ENCODE data around the gene C5. TPM values are rescaled to one million over a fixed set of nuclear protein-coding genes. Genes with fewer than 3 reads are reported as not detected.

The C5 gene
- total RNA-seq, 1 experiment from 2014 or later = 0.57 TPM

GRCh38 chr9:120950421-120951388, 99.4 kb downstream of the C5 start (continued):
- TF ChIP-seq CTCF (IDR thresholded peaks at IDR 0.05) (no peak), JUN (CRISPR knock-in tag; IDR thresholded peaks at IDR 0.05) (no peak), E2F1 (CRISPR knock-in tag; IDR thresholded peaks at IDR 0.05) (no peak), RELA (CRISPR knock-in tag; IDR thresholded peaks at IDR 0.05; ENCODE audit: borderline replicate concordance) (no peak), JAZF1 (CRISPR knock-in tag; IDR thresholded peaks at IDR 0.05) (no peak), ZNF512 (CRISPR knock-in tag; IDR thresholded peaks at IDR 0.05; ENCODE audit: borderline replicate concordance) (no peak), ATF3 (CRISPR knock-in tag; conservative IDR thresholded peaks at IDR 0.05) (no peak)

- H3K4me1 Mint-ChIP-seq = peaks cover 17% of the 10 kb centered on the region
- H3K4me3 Mint-ChIP-seq = no peak overlapping the region
- no peak for DNase-seq (ENCODE audit: low spot score)
- H3K27ac Mint-ChIP-seq = no peak overlapping the region
- no peaks in the 10 kb centered on the region for H3K36me3 Mint-ChIP-seq
- POLR2A ChIA-PET = no interaction called here
- ATAC-seq = no peak
- CTCF ChIA-PET = no interaction called here
- H3K9me3 Mint-ChIP-seq = no peaks in the 10 kb centered on the region
- H3K27me3 Mint-ChIP-seq (ENCODE audit: low read depth) = no peaks in the 10 kb centered on the region
- TF ChIP-seq MLX (CRISPR knock-in tag; IDR thresholded peaks at IDR 0.05) (no peak), ELF4 (CRISPR knock-in tag; IDR thresholded peaks at IDR 0.05; ENCODE audit: low read depth) (no peak), E2F1 (CRISPR knock-in tag; IDR thresholded peaks at IDR 0.05) (no peak), NR1H2 (CRISPR knock-in tag; IDR thresholded peaks at IDR 0.05) (no peak), ESRRA (CRISPR knock-in tag; IDR thresholded peaks at IDR 0.05; ENCODE audit: borderline replicate concordance) (no peak), TP53 (CRISPR knock-in tag; IDR thresholded peaks at IDR 0.05) (no peak), PREB (CRISPR knock-in tag; IDR thresholded peaks at IDR 0.05; ENCODE audit: borderline replicate concordance) (no peak), MXD4 (CRISPR knock-in tag; IDR thresholded peaks at IDR 0.05; ENCODE audit: borderline replicate concordance) (no peak), SOX15 (CRISPR knock-in tag; IDR thresholded peaks at IDR 0.05) (no peak), USF2 (CRISPR knock-in tag; IDR thresholded peaks at IDR 0.05) (no peak), HMGXB4 (CRISPR knock-in tag; IDR thresholded peaks at IDR 0.05) (no peak), E2F4 (CRISPR knock-in tag; IDR thresholded peaks at IDR 0.05; ENCODE audit: borderline replicate concordance, low read depth) (no peak)
Measured at GRCh38 chr9:120949290-120949689, 100.8 kb downstream of the C5 start.

Data from WTC11 (cell line).